Parathyroid adenoma (tissue), 2 donors: ENCODE results near the gene VILL.
A peak's percentile ranks its signal among the peaks of the same experiment; 100 is the strongest.

ENCODE experiments used
- H2AFZ ChIP-seq: fragments of 300-600 bp; sonication (generic); one replicate; pipeline ENCODE4 v1.7.0; 2017; ENCODE audit warnings: antibody characterized with exemption, mild to moderate bottlenecking
- H3K27ac ChIP-seq: fragments of 300-600 bp; sonication (generic); one replicate; pipeline ENCODE4 v1.7.0; 2017
- H3K27me3 ChIP-seq: fragments of 300-600 bp; sonication (generic); one replicate; pipeline ENCODE4 v1.7.0; 2017; ENCODE audit warnings: low read length; ENCODE audit not compliant: control insufficient read depth, insufficient read depth
- H3K36me3 ChIP-seq: fragments of 300-600 bp; sonication (generic); one replicate; pipeline ENCODE4 v1.7.0; 2017; ENCODE audit warnings: low read length; ENCODE audit not compliant: control insufficient read depth, insufficient read depth
- H3K4me1 ChIP-seq: fragments of 300-600 bp; sonication (generic); one replicate; pipeline ENCODE4 v1.7.0; 2017; ENCODE audit warnings: control low read depth
- H3K4me2 ChIP-seq: fragments of 300-600 bp; sonication (generic); one replicate; pipeline ENCODE4 v1.7.0; 2017; ENCODE audit warnings: low read length
- H3K4me3 ChIP-seq: fragments of 300-600 bp; sonication (generic); one replicate; pipeline ENCODE4 v1.7.0; 2017; ENCODE audit warnings: low read depth, low read length
- H3K79me2 ChIP-seq: fragments of 300-600 bp; sonication (generic); one replicate; pipeline ENCODE4 v1.7.0; 2017; ENCODE audit warnings: control low read depth
- H3K9ac ChIP-seq: fragments of 300-600 bp; sonication (generic); one replicate; pipeline ENCODE4 v1.7.0; 2017; ENCODE audit warnings: mild to moderate bottlenecking
- H3K9me3 ChIP-seq: fragments of 300-600 bp; sonication (generic); one replicate; pipeline ENCODE4 v1.7.0; 2017; ENCODE audit warnings: low read length; ENCODE audit not compliant: control insufficient read depth
- TF ChIP-seq, protein P1 (sequence below): fragments of 300-600 bp; sonication (generic); IDR thresholded peaks from one replicate; pipeline ENCODE4 v1.7.0; 2017; ENCODE audit warnings: antibody characterized with exemption, mild to moderate bottlenecking
- donor health status: primary hyperparathyroidism.

Gene VILL

DNA sequence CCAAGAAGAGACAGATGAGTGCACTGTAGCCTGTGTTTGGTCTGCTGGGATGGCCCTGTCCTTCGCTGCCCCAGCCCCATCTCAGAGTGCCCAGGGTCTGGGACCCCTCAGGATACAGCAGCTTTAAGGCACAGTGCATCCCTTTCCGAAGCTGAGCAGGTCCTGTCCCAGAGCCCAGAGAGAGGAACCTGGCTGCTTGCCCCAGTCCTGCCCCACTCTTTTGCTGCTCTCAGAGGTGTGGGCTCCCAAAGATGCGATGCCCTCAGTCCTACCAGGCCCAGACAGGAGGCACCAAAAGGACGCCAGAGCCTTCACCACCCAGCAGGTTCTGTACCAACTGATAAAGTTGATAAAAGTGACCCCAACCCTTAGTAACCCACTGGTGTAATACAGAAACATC is 30.6 kb downstream of the VILL start:
- TF ChIP-seq, protein P1, sequence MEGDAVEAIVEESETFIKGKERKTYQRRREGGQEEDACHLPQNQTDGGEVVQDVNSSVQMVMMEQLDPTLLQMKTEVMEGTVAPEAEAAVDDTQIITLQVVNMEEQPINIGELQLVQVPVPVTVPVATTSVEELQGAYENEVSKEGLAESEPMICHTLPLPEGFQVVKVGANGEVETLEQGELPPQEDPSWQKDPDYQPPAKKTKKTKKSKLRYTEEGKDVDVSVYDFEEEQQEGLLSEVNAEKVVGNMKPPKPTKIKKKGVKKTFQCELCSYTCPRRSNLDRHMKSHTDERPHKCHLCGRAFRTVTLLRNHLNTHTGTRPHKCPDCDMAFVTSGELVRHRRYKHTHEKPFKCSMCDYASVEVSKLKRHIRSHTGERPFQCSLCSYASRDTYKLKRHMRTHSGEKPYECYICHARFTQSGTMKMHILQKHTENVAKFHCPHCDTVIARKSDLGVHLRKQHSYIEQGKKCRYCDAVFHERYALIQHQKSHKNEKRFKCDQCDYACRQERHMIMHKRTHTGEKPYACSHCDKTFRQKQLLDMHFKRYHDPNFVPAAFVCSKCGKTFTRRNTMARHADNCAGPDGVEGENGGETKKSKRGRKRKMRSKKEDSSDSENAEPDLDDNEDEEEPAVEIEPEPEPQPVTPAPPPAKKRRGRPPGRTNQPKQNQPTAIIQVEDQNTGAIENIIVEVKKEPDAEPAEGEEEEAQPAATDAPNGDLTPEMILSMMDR, result no peak
- Histone ChIP-seq H3K9me3 (no peaks in the 10 kb centered on the region), H3K79me2 (no peaks in the 10 kb centered on the region), H3K36me3 (no peaks in the 10 kb centered on the region), H3K27me3 (no peaks in the 10 kb centered on the region), H2AFZ (no peak overlapping the region), H3K27ac (no peak overlapping the region), H3K4me1 (no peaks in the 10 kb centered on the region), H3K4me3 (no peak overlapping the region), H3K4me2 (no peak overlapping the region), H3K9ac (no peak overlapping the region)

DNA sequence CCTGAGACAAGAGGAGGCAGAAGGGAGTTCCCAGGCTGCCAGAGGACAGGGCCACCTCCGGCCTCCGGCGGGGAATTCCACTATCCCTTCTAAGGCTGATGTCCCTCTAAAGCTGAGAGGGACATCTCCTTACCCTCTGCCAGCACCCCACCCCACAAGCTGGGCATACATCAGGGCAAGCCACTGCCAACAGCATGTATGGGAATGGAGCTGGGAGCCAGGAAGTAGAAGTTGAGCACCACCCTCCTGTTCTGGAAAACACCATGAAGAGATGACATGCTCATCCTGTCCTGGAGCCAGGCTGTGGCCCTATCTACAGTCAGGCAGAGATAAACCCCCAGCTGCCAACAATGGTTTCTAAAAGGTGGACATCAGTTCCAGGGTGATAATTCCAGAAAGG is 31.7 kb downstream of the VILL start:
- Histone ChIP-seq H3K27me3 (no peaks in the 10 kb centered on the region), H3K9me3 (no peaks in the 10 kb centered on the region), H3K27ac (no peak overlapping the region), H3K36me3 (no peaks in the 10 kb centered on the region), H3K4me1 (no peaks in the 10 kb centered on the region), H3K4me3 (no peak overlapping the region), H3K9ac (no peak overlapping the region), H2AFZ (no peak overlapping the region), H3K79me2 (no peaks in the 10 kb centered on the region), H3K4me2 (no peak overlapping the region)
- TF ChIP-seq, protein P1, result no peak

DNA sequence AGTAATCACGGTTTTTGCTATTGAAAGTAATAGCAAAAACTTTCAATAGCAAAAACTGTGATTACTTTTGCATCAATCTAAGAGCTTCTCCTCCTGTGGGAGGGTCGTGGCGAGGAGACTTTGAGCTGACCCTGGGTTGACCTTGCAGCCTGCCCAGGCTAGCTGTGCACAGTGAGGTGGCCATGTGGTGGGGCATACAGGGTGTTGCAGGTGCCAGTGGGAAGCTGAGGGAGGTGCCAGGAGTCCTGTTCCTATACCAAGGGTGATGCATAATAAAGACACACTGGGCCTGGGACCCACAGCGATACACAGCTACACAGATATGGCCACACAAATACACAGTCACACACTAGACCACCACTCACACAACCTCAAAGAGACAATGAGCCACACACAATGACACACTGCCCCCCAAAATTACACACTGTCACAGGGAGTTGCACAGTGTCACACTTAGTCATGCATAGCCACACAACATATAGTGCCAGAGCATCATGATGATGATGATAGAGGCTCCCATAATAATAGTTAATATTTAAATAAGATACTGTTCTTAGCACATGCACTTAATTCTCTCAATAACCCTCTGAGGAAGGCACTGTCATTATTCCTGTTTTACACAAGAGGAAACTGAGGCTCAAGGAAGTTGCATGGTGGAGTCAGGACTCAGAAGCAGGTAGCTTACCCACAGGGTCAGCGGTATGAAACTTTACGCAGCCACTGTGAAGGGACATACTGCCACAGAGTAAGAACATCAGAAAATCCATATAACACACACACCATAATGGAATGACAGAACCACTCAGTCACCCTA is 32.5 kb downstream of the VILL start:
- H3K4me1 ChIP-seq, result no peaks in the 10 kb centered on the region
- H3K4me3 ChIP-seq, result peak overlapping the region; percentile 90
- TF ChIP-seq, protein P1, result no peak
- peak overlapping the region; percentile 94 for H3K27ac ChIP-seq
- peak overlapping the region; percentile 84 for H2AFZ ChIP-seq
- H3K36me3 ChIP-seq, result no peaks in the 10 kb centered on the region
- H3K4me2 ChIP-seq, result peak overlapping the region; percentile 87
- no peak overlapping the region for H3K9ac ChIP-seq
- H3K9me3 ChIP-seq, result no peaks in the 10 kb centered on the region
- H3K79me2 ChIP-seq, result no peaks in the 10 kb centered on the region
- H3K27me3 ChIP-seq, result no peaks in the 10 kb centered on the region

DNA sequence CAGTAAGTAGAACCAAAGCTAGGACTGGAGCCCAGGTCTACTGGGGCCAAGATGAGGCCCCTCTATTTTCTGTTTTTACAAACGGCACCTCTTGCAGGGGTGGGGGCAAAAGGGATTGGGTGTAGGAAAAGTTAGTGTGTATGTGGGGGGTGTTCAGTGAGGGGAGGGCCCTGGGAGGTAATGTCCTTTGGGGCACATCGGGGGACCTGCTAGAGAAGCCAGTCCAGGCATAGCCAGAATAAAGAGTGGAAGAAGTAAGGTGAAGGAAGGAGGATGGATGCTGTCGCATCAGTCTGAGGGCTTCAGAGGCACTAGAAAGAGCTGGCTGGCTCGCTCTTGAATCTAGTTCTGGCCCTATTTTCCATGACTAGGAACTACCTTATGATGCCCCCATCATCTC is 36.3 kb downstream of the VILL start:
- no peak overlapping the region for H3K27ac ChIP-seq
- no peak overlapping the region for H3K4me3 ChIP-seq
- peaks cover 18% of the 10 kb centered on the region for H3K4me1 ChIP-seq
- H3K36me3 ChIP-seq, result no peaks in the 10 kb centered on the region
- H3K9ac ChIP-seq, result no peak overlapping the region
- no peaks in the 10 kb centered on the region for H3K79me2 ChIP-seq
- H2AFZ ChIP-seq, result no peak overlapping the region
- H3K9me3 ChIP-seq, result no peaks in the 10 kb centered on the region
- H3K4me2 ChIP-seq, result no peak overlapping the region
- TF ChIP-seq, protein P1, result no peak
- no peaks in the 10 kb centered on the region for H3K27me3 ChIP-seq
